Bronchial epithelial cell (primary cell): ENCODE data around the gene LDLRAD4. TPM values are rescaled to one million over a fixed set of nuclear protein-coding genes. Genes with fewer than 3 reads are reported as not detected.

Experiments used
- DNase-seq: peaks from one replicate; pipeline ENCODE4 v3.0.0-alpha.2; 2010; ENCODE audit warnings: low read depth
- FAIRE-seq: peaks from 2 replicates; lab custom pipeline; 2011; peaks lifted over from hg19 to GRCh38; lab: Jason Lieb, UNC
- H3K27me3 ChIP-seq: 2 replicates; pipeline ENCODE4 v1.5.1; 2011; ENCODE audit warnings: low read length; ENCODE audit not compliant: control insufficient read depth, insufficient read depth
- H3K36me3 ChIP-seq: 2 replicates; pipeline ENCODE4 v1.5.1; 2011; ENCODE audit warnings: low read length; ENCODE audit not compliant: control insufficient read depth, insufficient read depth
- H3K4me3 ChIP-seq: 2 replicates; pipeline ENCODE4 v1.5.1; 2011; ENCODE audit warnings: mild to moderate bottlenecking, low read depth, low read length, control low read depth
- total RNA-seq: library from RNA; depleted of rRNA; stranded (reverse); fragments of >200 nt; gene quantifications from 2 replicates; pipeline ENCODE4 v1.2.1, GENCODE V29; 2014
- TF ChIP-seq, protein P1 (sequence below): IDR thresholded peaks from 2 replicates; pipeline ENCODE4 v1.5.1; 2011; ENCODE audit warnings: mild to moderate bottlenecking, moderate library complexity, low read length, control low read depth, inconsistent platforms; ENCODE audit not compliant: insufficient read depth, severe bottlenecking

LDLRAD4 gene
- total RNA-seq, 1 donor from 2014 or later, result not detected

DNA sequence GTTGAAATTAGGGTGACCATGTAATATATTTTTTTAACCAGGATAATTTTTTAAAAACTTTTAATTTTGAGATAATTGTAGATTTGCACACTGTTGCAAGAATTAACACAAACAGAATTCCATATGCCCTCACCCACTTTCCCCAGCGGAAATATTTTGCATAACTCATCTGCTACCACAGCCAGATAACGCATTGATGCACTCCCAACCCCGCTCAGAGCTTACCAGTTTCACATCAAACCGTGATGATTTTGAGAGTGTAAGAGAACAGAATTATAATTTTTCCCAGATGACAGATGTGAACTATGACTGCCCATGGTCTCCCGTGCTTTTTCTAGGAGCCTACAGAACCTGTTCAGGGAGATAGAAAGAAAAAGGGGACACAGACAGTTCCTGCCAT lies 35.2 kb upstream of the LDLRAD4 start:
- H3K27me3 ChIP-seq, result no peaks in the 10 kb centered on the region
- TF ChIP-seq, protein P1, sequence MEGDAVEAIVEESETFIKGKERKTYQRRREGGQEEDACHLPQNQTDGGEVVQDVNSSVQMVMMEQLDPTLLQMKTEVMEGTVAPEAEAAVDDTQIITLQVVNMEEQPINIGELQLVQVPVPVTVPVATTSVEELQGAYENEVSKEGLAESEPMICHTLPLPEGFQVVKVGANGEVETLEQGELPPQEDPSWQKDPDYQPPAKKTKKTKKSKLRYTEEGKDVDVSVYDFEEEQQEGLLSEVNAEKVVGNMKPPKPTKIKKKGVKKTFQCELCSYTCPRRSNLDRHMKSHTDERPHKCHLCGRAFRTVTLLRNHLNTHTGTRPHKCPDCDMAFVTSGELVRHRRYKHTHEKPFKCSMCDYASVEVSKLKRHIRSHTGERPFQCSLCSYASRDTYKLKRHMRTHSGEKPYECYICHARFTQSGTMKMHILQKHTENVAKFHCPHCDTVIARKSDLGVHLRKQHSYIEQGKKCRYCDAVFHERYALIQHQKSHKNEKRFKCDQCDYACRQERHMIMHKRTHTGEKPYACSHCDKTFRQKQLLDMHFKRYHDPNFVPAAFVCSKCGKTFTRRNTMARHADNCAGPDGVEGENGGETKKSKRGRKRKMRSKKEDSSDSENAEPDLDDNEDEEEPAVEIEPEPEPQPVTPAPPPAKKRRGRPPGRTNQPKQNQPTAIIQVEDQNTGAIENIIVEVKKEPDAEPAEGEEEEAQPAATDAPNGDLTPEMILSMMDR, result no peak

DNA sequence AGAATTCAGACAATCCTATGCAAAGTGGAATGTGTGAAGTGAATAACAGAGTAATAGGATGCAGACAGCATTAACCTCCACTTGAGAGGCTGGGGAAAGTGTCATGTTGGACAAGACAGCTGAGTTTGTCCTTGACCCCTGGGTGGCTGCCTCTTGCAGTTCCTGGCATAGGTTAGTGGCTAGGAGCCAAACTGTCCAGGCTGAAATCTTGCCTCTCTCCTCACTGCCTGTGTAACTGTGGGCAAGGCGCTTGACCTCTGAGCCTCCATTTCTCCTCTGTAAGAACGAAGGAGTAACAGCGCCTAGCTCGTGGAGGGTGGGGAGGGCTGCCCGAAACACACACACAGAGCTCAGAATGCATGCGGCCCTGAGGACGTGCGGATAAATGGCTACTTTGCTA lies 34.8 kb upstream of the LDLRAD4 start:
- FAIRE-seq (no peak), DNase-seq (no peak)
- TF ChIP-seq, protein P1, result no peak
- H3K27me3 ChIP-seq, result no peaks in the 10 kb centered on the region
- no peaks in the 10 kb centered on the region for H3K36me3 ChIP-seq
- no peak overlapping the region for H3K4me3 ChIP-seq

More for the DNA sequence above, 35.2 kb upstream of the LDLRAD4 start:
- DNase-seq, result no peak
- no peak for FAIRE-seq
- H3K4me3 ChIP-seq, result no peak overlapping the region
- H3K36me3 ChIP-seq, result no peaks in the 10 kb centered on the region

DNA sequence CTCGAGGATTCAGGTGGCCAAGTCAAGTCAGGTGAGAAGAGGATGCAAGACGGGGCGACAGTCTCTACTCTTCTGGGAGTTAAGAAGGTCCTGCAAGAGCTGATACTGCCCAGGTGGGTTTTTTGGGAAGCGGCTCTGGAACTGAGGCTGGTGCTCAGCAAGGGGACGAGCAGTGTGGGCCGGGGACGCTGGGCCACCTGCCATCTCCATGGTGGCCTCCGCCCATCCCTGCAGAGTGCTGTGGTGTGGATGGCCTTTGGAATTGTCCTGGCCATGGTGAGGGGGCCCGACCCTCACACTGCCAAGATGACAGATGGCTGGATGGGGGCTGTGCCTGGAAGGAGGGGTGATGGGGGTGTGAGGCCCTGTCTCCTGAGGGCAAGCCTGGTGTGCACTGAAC lies 34.2 kb upstream of the LDLRAD4 start:
- no peaks in the 10 kb centered on the region for H3K36me3 ChIP-seq
- TF ChIP-seq, protein P1, result no peak
- no peak for DNase-seq
- no peak overlapping the region for H3K4me3 ChIP-seq
- no peaks in the 10 kb centered on the region for H3K27me3 ChIP-seq
- no peak for FAIRE-seq

DNA sequence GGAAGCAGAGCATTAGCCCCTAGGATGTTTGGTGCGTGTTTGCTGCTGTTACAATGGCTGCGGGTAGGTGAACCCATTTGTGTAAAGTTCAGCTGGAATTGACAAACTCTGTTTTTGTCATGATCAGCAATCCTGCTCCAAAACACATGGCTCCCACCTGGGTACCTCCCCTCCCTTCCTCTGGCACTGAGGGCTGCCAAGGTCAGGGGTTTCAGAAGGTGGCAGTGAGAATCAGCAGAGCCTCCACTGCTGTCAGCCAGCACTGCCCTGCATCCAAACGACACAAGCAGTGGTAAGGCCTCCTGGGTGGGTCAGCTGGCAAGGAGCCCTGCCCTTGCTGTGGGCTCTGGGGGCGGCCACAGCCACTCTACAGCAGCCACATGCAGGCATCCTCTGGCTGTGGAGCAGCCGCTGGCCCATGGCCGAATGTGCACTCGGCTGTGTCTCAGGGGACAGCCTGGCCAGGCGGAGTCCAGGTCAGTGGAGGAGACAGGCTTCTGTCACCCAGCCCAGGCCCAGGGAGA lies 32.8 kb upstream of the LDLRAD4 start:
- H3K4me3 ChIP-seq, result no peak overlapping the region
- H3K27me3 ChIP-seq, result no peaks in the 10 kb centered on the region
- DNase-seq (no peak), FAIRE-seq (no peak)
- H3K36me3 ChIP-seq, result no peaks in the 10 kb centered on the region
- TF ChIP-seq, protein P1, result no peak

DNA sequence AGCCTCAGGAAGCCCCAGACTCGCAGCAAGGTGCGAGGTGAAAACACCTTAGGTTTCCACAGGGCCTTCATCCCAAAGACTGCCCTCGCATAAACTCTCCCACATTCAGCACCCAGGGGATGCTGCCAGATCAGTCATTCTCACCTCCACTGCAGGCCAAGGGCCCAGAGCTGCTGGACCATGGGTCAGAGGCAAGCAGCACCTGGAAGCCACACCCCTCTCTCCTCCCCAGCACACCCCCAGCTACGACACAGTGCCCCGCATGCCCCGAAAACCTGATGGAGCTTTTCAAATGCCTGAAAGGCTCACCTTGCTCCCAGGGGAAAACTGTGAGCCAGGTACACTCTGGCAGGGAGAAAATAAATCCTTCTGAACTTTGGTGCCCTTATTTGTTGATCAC lies 31.9 kb upstream of the LDLRAD4 start:
- no peaks in the 10 kb centered on the region for H3K27me3 ChIP-seq
- H3K4me3 ChIP-seq, result no peak overlapping the region
- FAIRE-seq (no peak), DNase-seq (no peak)
- TF ChIP-seq, protein P1, result no peak
- no peaks in the 10 kb centered on the region for H3K36me3 ChIP-seq

DNA sequence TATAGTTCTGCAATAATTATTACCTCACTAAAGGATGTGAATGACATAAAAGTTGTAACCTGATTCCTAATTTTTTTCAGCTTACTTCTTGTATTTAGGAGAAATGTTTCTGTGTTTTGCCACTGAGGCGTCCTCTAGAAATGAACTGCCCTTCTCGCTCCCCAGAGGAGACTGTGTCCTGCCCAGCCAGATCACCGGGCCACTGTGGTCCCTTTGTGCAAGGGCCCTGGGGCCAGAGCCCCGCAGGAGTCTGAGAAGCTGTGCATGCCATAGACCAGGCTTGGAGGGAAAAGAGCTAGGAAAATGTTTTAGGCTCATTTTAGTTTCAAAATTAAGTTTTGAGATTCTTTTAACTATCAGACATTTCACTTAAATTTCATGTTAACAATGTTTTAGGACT lies 31.1 kb upstream of the LDLRAD4 start:
- no peak for FAIRE-seq
- TF ChIP-seq, protein P1, result no peak
- no peaks in the 10 kb centered on the region for H3K27me3 ChIP-seq

More for the DNA sequence above, 31.1 kb upstream of the LDLRAD4 start:
- no peak for DNase-seq
- Histone ChIP-seq H3K36me3 (no peaks in the 10 kb centered on the region), H3K4me3 (no peak overlapping the region)
